ENCODE results near the gene ATP5F1A.
"Not testable (repeated sequence)": the region's sequence is repeated elsewhere in the genome, so short reads cannot be mapped to it uniquely, and the experiment has no call there.

ATP5F1A gene

GRCh38 chr18:46130061-46130460, 32.0 kb upstream of the ATP5F1A start:
- CTCF ChIA-PET, result interaction anchor here (1.4 kb wide), 1 partner anchor 19 kb away, joined by 3 read pairs; no protein-coding TSS in a partner anchor
- H3K4me3 ChIP-seq (ENCODE audit: low read depth, low read length), result no peak overlapping the region
- no peak for DNase-seq (ENCODE audit: low read depth, low spot score)
- POLR2A ChIA-PET, result no interaction called here
- TF ChIP-seq CTCF (IDR thresholded peaks at IDR 0.05; ENCODE audit: insufficient read depth, low read length, missing control alignments), result no peak

- CTCF ChIA-PET, result interaction anchor here (0.7 to 1.1 kb wide), 3 partner anchors 22 to 461 kb away, joined by 3 to 4 read pairs (median 4); a partner anchor contains a TSS
- POLR2A ChIA-PET, result not testable (repeated sequence)
Observed at GRCh38 chr18:46126625-46127024, 28.5 kb upstream of the ATP5F1A start.

GRCh38 chr18:46113751-46114150, 15.7 kb upstream of the ATP5F1A start:
- POLR2A ChIA-PET, result no interaction called here
- DNase-seq (ENCODE audit: low read depth, low spot score), result no peak
- no peak overlapping the region for H3K4me3 ChIP-seq (ENCODE audit: low read depth, low read length)
- no peak for TF ChIP-seq CTCF (IDR thresholded peaks at IDR 0.05; ENCODE audit: insufficient read depth, low read length, missing control alignments)
- CTCF ChIA-PET, result interaction anchor here (0.7 to 1.2 kb wide), 4 partner anchors 9 to 167 kb away, joined by 3 to 4 read pairs (median 3); no protein-coding TSS in a partner anchor

More at GRCh38 chr18:46126625-46127024, 28.5 kb upstream of the ATP5F1A start:
- DNase-seq (ENCODE audit: low read depth, low spot score); H3K4me3 ChIP-seq (ENCODE audit: low read depth, low read length): not testable (repeated sequence)

- no peak overlapping the region for H3K4me3 ChIP-seq (ENCODE audit: low read depth, low read length)
- no peak for DNase-seq (ENCODE audit: low read depth, low spot score)
- CTCF ChIA-PET, result no interaction called here
- TF ChIP-seq CTCF (IDR thresholded peaks at IDR 0.05; ENCODE audit: insufficient read depth, low read length, missing control alignments), result no peak
- POLR2A ChIA-PET, result no interaction called here
Observed at GRCh38 chr18:46110406-46110805, 12.3 kb upstream of the ATP5F1A start.

GRCh38 chr18:46109386-46109785, 11.3 kb upstream of the ATP5F1A start:
- ChIA-PET CTCF (no interaction called here), POLR2A (no interaction called here)
- TF ChIP-seq CTCF (IDR thresholded peaks at IDR 0.05; ENCODE audit: insufficient read depth, low read length, missing control alignments), result no peak
- H3K4me3 ChIP-seq (ENCODE audit: low read depth, low read length), result no peak overlapping the region
- no peak for DNase-seq (ENCODE audit: low read depth, low spot score)

GRCh38 chr18:46104128-46104911, 6.2 kb upstream of the ATP5F1A start, which contains the start of gene HAUS1:
HAUS1 (plus strand) TSS chr18:46104385; CDS start chr18:46104412, 27 bp downstream.
- POLR2A ChIA-PET, result no interaction called here
- DNase-seq (ENCODE audit: low read depth, low spot score), result no peak
- no peak for TF ChIP-seq CTCF (IDR thresholded peaks at IDR 0.05; ENCODE audit: insufficient read depth, low read length, missing control alignments)
- H3K4me3 ChIP-seq (ENCODE audit: low read depth, low read length), result peak within 1 kb of the TSS; percentile 83
- CTCF ChIA-PET, result no interaction called here
